Muscle layer of duodenum (tissue), 2 donors: Measurements from ENCODE around the gene ZCCHC7.

Experiments
- H3K27ac ChIP-seq: one replicate; pipeline ENCODE4 v1.7.0; 2013; ENCODE audit warnings: mild to moderate bottlenecking, low read length
- H3K27me3 ChIP-seq: one replicate; pipeline ENCODE4 v1.7.0; 2013; ENCODE audit warnings: low read depth, mild to moderate bottlenecking, control low read depth, low read length
- H3K36me3 ChIP-seq, 2 donors: one replicate each; pipeline ENCODE4 v1.7.0; 2013; ENCODE audit warnings: low read length in 2 of 2, control low read depth in 1 of 2, mild to moderate bottlenecking in 1 of 2; ENCODE audit not compliant: insufficient read depth in 2 of 2, control insufficient read depth in 1 of 2
- H3K4me1 ChIP-seq, 2 donors: one replicate each; pipeline ENCODE4 v1.7.0; 2013; ENCODE audit warnings: low read length in 2 of 2, mild to moderate bottlenecking in 2 of 2, control low read depth in 1 of 2, moderate library complexity in 1 of 2; ENCODE audit not compliant: insufficient read depth in 2 of 2, control insufficient read depth in 1 of 2
- H3K4me3 ChIP-seq, 2 donors: one replicate each; pipeline ENCODE4 v1.7.0; 2013; ENCODE audit warnings: low read length in 2 of 2, low read depth in 1 of 2, mild to moderate bottlenecking in 1 of 2
- H3K9me3 ChIP-seq, 2 donors: one replicate each; pipeline ENCODE4 v1.7.0; 2013; ENCODE audit warnings: low read length in 2 of 2, control low read depth in 1 of 2, mild to moderate bottlenecking in 1 of 2; ENCODE audit not compliant: control insufficient read depth in 1 of 2
- donor health status: healthy.

The ZCCHC7 gene

GRCh38 chr9:37262410-37262809, 142.0 kb downstream of the ZCCHC7 start:
- H3K36me3 ChIP-seq = no peaks in the 10 kb centered on the region
- H3K27ac ChIP-seq = no peak overlapping the region
- no peaks in the 10 kb centered on the region for H3K9me3 ChIP-seq
- no peaks in the 10 kb centered on the region for H3K4me1 ChIP-seq
- H3K27me3 ChIP-seq = no peaks in the 10 kb centered on the region
- H3K4me3 ChIP-seq = no peak overlapping the region

GRCh38 chr9:37264539-37264938, 144.2 kb downstream of the ZCCHC7 start:
- no peaks in the 10 kb centered on the region for H3K36me3 ChIP-seq
- H3K4me3 ChIP-seq = no peak overlapping the region
- H3K4me1 ChIP-seq = no peaks in the 10 kb centered on the region
- no peaks in the 10 kb centered on the region for H3K27me3 ChIP-seq
- no peaks in the 10 kb centered on the region for H3K9me3 ChIP-seq
- H3K27ac ChIP-seq = no peak overlapping the region

- no peaks in the 10 kb centered on the region for H3K27me3 ChIP-seq
- no peak overlapping the region for H3K4me3 ChIP-seq
- no peaks in the 10 kb centered on the region for H3K4me1 ChIP-seq
- H3K27ac ChIP-seq = no peak overlapping the region
- H3K36me3 ChIP-seq = no peaks in the 10 kb centered on the region
- H3K9me3 ChIP-seq = no peaks in the 10 kb centered on the region
These were observed 146.3 kb downstream of the ZCCHC7 start for GRCh38 chr9:37266630-37267029.

- H3K9me3 ChIP-seq = peaks cover 0 to 4% of the 10 kb centered on the region in 2 donors
- H3K4me1 ChIP-seq = no peaks in the 10 kb centered on the region
- H3K27me3 ChIP-seq = no peaks in the 10 kb centered on the region
- H3K4me3 ChIP-seq = no peak overlapping the region
- peaks cover 0 to 4% of the 10 kb centered on the region in 2 donors for H3K36me3 ChIP-seq
- H3K27ac ChIP-seq = no peak overlapping the region
These were observed 148.8 kb downstream of the ZCCHC7 start for GRCh38 chr9:37269221-37269620.

- Histone ChIP-seq H3K4me1 (no peaks in the 10 kb centered on the region), H3K36me3 (peaks cover 0 to 4% of the 10 kb centered on the region in 2 donors), H3K27me3 (no peaks in the 10 kb centered on the region), H3K4me3 (no peak overlapping the region), H3K9me3 (peaks cover 0 to 4% of the 10 kb centered on the region in 2 donors), H3K27ac (no peak overlapping the region)
These were observed 151.3 kb downstream of the ZCCHC7 start for GRCh38 chr9:37271679-37272078.

- H3K9me3 ChIP-seq = peaks cover 0 to 4% of the 10 kb centered on the region in 2 donors
- no peaks in the 10 kb centered on the region for H3K27me3 ChIP-seq
- H3K4me1 ChIP-seq = no peaks in the 10 kb centered on the region
- peaks cover 0 to 4% of the 10 kb centered on the region in 2 donors for H3K36me3 ChIP-seq
- no peak overlapping the region for H3K4me3 ChIP-seq
- H3K27ac ChIP-seq = no peak overlapping the region
These were observed 153.2 kb downstream of the ZCCHC7 start for GRCh38 chr9:37273595-37273994.

GRCh38 chr9:37281541-37281940, 161.2 kb downstream of the ZCCHC7 start:
- Histone ChIP-seq H3K36me3 (no peaks in the 10 kb centered on the region), H3K9me3 (no peaks in the 10 kb centered on the region), H3K27ac (no peak overlapping the region), H3K27me3 (no peaks in the 10 kb centered on the region), H3K4me3 (no peak overlapping the region), H3K4me1 (peaks cover 3 to 4% of the 10 kb centered on the region in 2 donors)

GRCh38 chr9:37283730-37284325, 163.5 kb downstream of the ZCCHC7 start:
- Histone ChIP-seq H3K4me1 (peaks cover 3 to 4% of the 10 kb centered on the region in 2 donors), H3K4me3 (no peak overlapping the region), H3K36me3 (no peaks in the 10 kb centered on the region), H3K9me3 (no peaks in the 10 kb centered on the region), H3K27me3 (no peaks in the 10 kb centered on the region), H3K27ac (no peak overlapping the region)

GRCh38 chr9:37284636-37285035, 164.3 kb downstream of the ZCCHC7 start:
- Histone ChIP-seq H3K4me1 (peaks cover 3 to 4% of the 10 kb centered on the region in 2 donors), H3K4me3 (no peak overlapping the region), H3K9me3 (no peaks in the 10 kb centered on the region), H3K27ac (no peak overlapping the region), H3K36me3 (no peaks in the 10 kb centered on the region), H3K27me3 (no peaks in the 10 kb centered on the region)

GRCh38 chr9:37286530-37287175, 166.3 kb downstream of the ZCCHC7 start:
- no peak overlapping the region for H3K4me3 ChIP-seq
- no peaks in the 10 kb centered on the region for H3K36me3 ChIP-seq
- H3K4me1 ChIP-seq = peaks cover 3 to 4% of the 10 kb centered on the region in 2 donors
- H3K27ac ChIP-seq = no peak overlapping the region
- no peaks in the 10 kb centered on the region for H3K9me3 ChIP-seq
- no peaks in the 10 kb centered on the region for H3K27me3 ChIP-seq

- H3K36me3 ChIP-seq = no peaks in the 10 kb centered on the region
- no peak overlapping the region for H3K27ac ChIP-seq
- peaks cover 3 to 4% of the 10 kb centered on the region in 2 donors for H3K4me1 ChIP-seq
- H3K27me3 ChIP-seq = no peaks in the 10 kb centered on the region
- no peak overlapping the region for H3K4me3 ChIP-seq
- no peaks in the 10 kb centered on the region for H3K9me3 ChIP-seq
These were observed 166.9 kb downstream of the ZCCHC7 start for GRCh38 chr9:37287317-37287716.

GRCh38 chr9:37289631-37290030, 169.3 kb downstream of the ZCCHC7 start:
- H3K4me1 ChIP-seq = peaks cover 4 to 7% of the 10 kb centered on the region in 2 donors
- no peaks in the 10 kb centered on the region for H3K9me3 ChIP-seq
- no peaks in the 10 kb centered on the region for H3K36me3 ChIP-seq
- no peaks in the 10 kb centered on the region for H3K27me3 ChIP-seq
- no peak overlapping the region for H3K27ac ChIP-seq
- no peak overlapping the region for H3K4me3 ChIP-seq
